Neural cell (in vitro differentiated cells): ENCODE measurements around the gene NUDT8. TPM values are rescaled to one million over a fixed set of nuclear protein-coding genes. Genes with fewer than 3 reads are reported as not detected.

ENCODE experiments used
- H2AFZ ChIP-seq: fragments of 200-600, 300-800 bp; sonication (generic), shearing (Covaris generic); 2 replicates; pipeline ENCODE4 v1.6.0; 2014; ENCODE audit warnings: low read depth, mild to moderate bottlenecking, antibody characterized with exemption, low read length, moderate library complexity
- H3F3A ChIP-seq: fragments of 200-600 bp; shearing (Covaris generic); 2 replicates; pipeline ENCODE4 v1.6.1; 2016; ENCODE audit warnings: mild to moderate bottlenecking, moderate library complexity, mixed read lengths, antibody characterized with exemption, low read length; ENCODE audit not compliant: insufficient read depth, poor library complexity, severe bottlenecking
- H3K27ac ChIP-seq: fragments of 200-600, 300-800 bp; sonication (generic), shearing (Covaris generic); 2 replicates; pipeline ENCODE4 v1.5.1; 2014; ENCODE audit warnings: mild to moderate bottlenecking, low read length, moderate library complexity
- H3K27me3 ChIP-seq: fragments of 300-800, 200-600 bp; sonication (generic), shearing (Covaris generic); 2 replicates; pipeline ENCODE4 v1.6.0; 2014; ENCODE audit warnings: mild to moderate bottlenecking, low read depth, low read length, moderate library complexity; ENCODE audit not compliant: insufficient read depth
- H3K36me3 ChIP-seq: fragments of 300-800, 200-600 bp; sonication (generic), shearing (Covaris generic); 2 replicates; pipeline ENCODE4 v1.5.1; 2014; ENCODE audit warnings: mild to moderate bottlenecking, antibody characterized with exemption, low read length, moderate library complexity; ENCODE audit not compliant: insufficient read depth
- H3K4me2 ChIP-seq: fragments of 300-800, 200-600 bp; sonication (generic), shearing (Covaris generic); 2 replicates; pipeline ENCODE4 v1.6.0; 2014; ENCODE audit warnings: mild to moderate bottlenecking, low read length
- H3K4me3 ChIP-seq: fragments of 300-800, 200-600 bp; sonication (generic), shearing (Covaris generic); 2 replicates; pipeline ENCODE4 v1.5.1; 2014; ENCODE audit warnings: mild to moderate bottlenecking, low read length, moderate library complexity
- H3K79me2 ChIP-seq: fragments of 200-600 bp; shearing (Covaris generic); replicated peaks from 2 replicates; pipeline ENCODE4 v1.6.0; 2014; ENCODE audit warnings: mild to moderate bottlenecking, low read length, moderate library complexity; ENCODE audit not compliant: insufficient read depth
- H3K9ac ChIP-seq: fragments of 300-800, 200-600 bp; sonication (generic), shearing (Covaris generic); 2 replicates; pipeline ENCODE4 v1.6.1; 2016; ENCODE audit warnings: mild to moderate bottlenecking, low read length, mixed read lengths
- H3K9me2 ChIP-seq: fragments of 200-600 bp; shearing (Covaris generic); 2 replicates; pipeline ENCODE4 v1.6.1; 2016; ENCODE audit warnings: mild to moderate bottlenecking, low read length, mixed read lengths; ENCODE audit not compliant: insufficient read depth
- H3K9me3 ChIP-seq: fragments of 200-600, 300-800 bp; sonication (generic), shearing (Covaris generic); 2 replicates; pipeline ENCODE4 v1.6.1; 2016; ENCODE audit warnings: mild to moderate bottlenecking, mixed run types, low read length, moderate library complexity, mixed read lengths
- H4K20me1 ChIP-seq: fragments of 200-600 bp; shearing (Covaris generic); 2 replicates; pipeline ENCODE4 v1.6.1; 2016; ENCODE audit warnings: mild to moderate bottlenecking, mixed run types; ENCODE audit not compliant: insufficient read depth
- EP300 ChIP-seq: fragments of 450-650 bp; conservative IDR thresholded peaks from 2 replicates; pipeline ENCODE4 v1.6.1; 2014; ENCODE audit warnings: antibody characterized with exemption, mild to moderate bottlenecking, moderate library complexity; ENCODE audit not compliant: poor library complexity, severe bottlenecking
- EZH2 ChIP-seq: fragments of 200-600, 300-800 bp; shearing (Covaris generic), sonication (generic); IDR thresholded peaks from 2 replicates; pipeline ENCODE4 v1.6.1; 2014; ENCODE audit warnings: antibody characterized with exemption, low read length, borderline replicate concordance, mild to moderate bottlenecking; ENCODE audit not compliant: insufficient read depth, poor library complexity, severe bottlenecking
- MXI1 ChIP-seq: fragments of 450-650 bp; conservative IDR thresholded peaks from 2 replicates; pipeline ENCODE4 v1.6.1; 2014; ENCODE audit warnings: antibody characterized with exemption, mild to moderate bottlenecking; ENCODE audit not compliant: poor library complexity, severe bottlenecking
- RAD21 ChIP-seq: fragments of 450-650 bp; conservative IDR thresholded peaks from 2 replicates; pipeline ENCODE4 v1.6.1; 2014; ENCODE audit warnings: antibody characterized with exemption, mild to moderate bottlenecking, moderate library complexity
- REST ChIP-seq: IDR thresholded peaks from 2 replicates; pipeline ENCODE4 v1.6.1; 2012; ENCODE audit warnings: borderline replicate concordance
- SMC3 ChIP-seq: fragments of 450-650 bp; conservative IDR thresholded peaks from 2 replicates; pipeline ENCODE4 v1.6.1; 2014; ENCODE audit warnings: antibody characterized with exemption, mild to moderate bottlenecking, moderate library complexity; ENCODE audit not compliant: poor library complexity
- TAF1 ChIP-seq: IDR thresholded peaks from 2 replicates; pipeline ENCODE4 v1.6.1; 2012; ENCODE audit warnings: low read depth
- polyA plus RNA-seq: library from polyadenylated mRNA; depleted of rRNA; stranded (reverse); fragments of >200 nt; gene quantifications from 2 replicates; pipeline ENCODE4 v1.2.3, GENCODE V29; 2014
- TF ChIP-seq, protein P1 (sequence below): fragments of 450-650 bp; IDR thresholded peaks from 2 replicates; pipeline ENCODE4 v1.5.1; 2014; ENCODE audit warnings: antibody characterized with exemption, mild to moderate bottlenecking, moderate library complexity; ENCODE audit not compliant: poor library complexity, severe bottlenecking

The NUDT8 gene
- polyA plus RNA-seq, 1 donor from 2014 or later = not detected

- no peak overlapping the region for H3K9ac ChIP-seq
- no peaks in the 10 kb centered on the region for H3K36me3 ChIP-seq
- no peaks in the 10 kb centered on the region for H3K79me2 ChIP-seq
- H3K27ac ChIP-seq = no peak overlapping the region
- H3K27me3 ChIP-seq = no peaks in the 10 kb centered on the region
- no peak overlapping the region for H2AFZ ChIP-seq
- H3K4me3 ChIP-seq = no peak overlapping the region
- no peaks in the 10 kb centered on the region for H4K20me1 ChIP-seq
- no peaks in the 10 kb centered on the region for H3K9me3 ChIP-seq
- no peak for TF ChIP-seq EP300
- TF ChIP-seq SMC3 = no peak
- TF ChIP-seq TAF1 = no peak
- TF ChIP-seq, protein P1, sequence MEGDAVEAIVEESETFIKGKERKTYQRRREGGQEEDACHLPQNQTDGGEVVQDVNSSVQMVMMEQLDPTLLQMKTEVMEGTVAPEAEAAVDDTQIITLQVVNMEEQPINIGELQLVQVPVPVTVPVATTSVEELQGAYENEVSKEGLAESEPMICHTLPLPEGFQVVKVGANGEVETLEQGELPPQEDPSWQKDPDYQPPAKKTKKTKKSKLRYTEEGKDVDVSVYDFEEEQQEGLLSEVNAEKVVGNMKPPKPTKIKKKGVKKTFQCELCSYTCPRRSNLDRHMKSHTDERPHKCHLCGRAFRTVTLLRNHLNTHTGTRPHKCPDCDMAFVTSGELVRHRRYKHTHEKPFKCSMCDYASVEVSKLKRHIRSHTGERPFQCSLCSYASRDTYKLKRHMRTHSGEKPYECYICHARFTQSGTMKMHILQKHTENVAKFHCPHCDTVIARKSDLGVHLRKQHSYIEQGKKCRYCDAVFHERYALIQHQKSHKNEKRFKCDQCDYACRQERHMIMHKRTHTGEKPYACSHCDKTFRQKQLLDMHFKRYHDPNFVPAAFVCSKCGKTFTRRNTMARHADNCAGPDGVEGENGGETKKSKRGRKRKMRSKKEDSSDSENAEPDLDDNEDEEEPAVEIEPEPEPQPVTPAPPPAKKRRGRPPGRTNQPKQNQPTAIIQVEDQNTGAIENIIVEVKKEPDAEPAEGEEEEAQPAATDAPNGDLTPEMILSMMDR = no peak
- no peak for TF ChIP-seq MXI1
- no peak for TF ChIP-seq REST
- H3K9me2 ChIP-seq = no peaks in the 10 kb centered on the region
- no peaks in the 10 kb centered on the region for H3F3A ChIP-seq
- no peak overlapping the region for H3K4me2 ChIP-seq
Observed at GRCh38 chr11:67632175-67632981, 2.6 kb upstream of the NUDT8 start.

GRCh38 chr11:67631853-67632174 lies 2.1 kb upstream of the NUDT8 start:
- no peak for TF ChIP-seq SMC3
- TF ChIP-seq RAD21 = no peak
- TF ChIP-seq, protein P1 = no peak
- no peak for TF ChIP-seq MXI1
- TF ChIP-seq EZH2 = no peak
- TF ChIP-seq EP300 = no peak
- TF ChIP-seq REST = no peak
- no peak for TF ChIP-seq TAF1
- Histone ChIP-seq H2AFZ (no peak overlapping the region), H3K9me3 (no peaks in the 10 kb centered on the region), H3K9ac (no peak overlapping the region), H3K36me3 (no peaks in the 10 kb centered on the region), H3K9me2 (no peaks in the 10 kb centered on the region), H3K27ac (no peak overlapping the region), H3K27me3 (no peaks in the 10 kb centered on the region), H3K4me3 (no peak overlapping the region), H3F3A (no peaks in the 10 kb centered on the region), H4K20me1 (no peaks in the 10 kb centered on the region), H3K79me2 (no peaks in the 10 kb centered on the region), H3K4me2 (no peak overlapping the region)
